Gastroesophageal sphincter (tissue), 4 donors: ENCODE data around the gene DCAF5. TPM values are rescaled to one million over a fixed set of nuclear protein-coding genes. Genes with fewer than 3 reads are reported as not detected.
A peak's percentile ranks its signal among the peaks of the same experiment; 100 is the strongest.

Experiments used
- ATAC-seq: fragments of 150-250 bp; one replicate; pipeline ENCODE4 v1.9.1; 2016; ENCODE audit warnings: mild to moderate bottlenecking, moderate library complexity
- H3K27ac ChIP-seq, 4 donors: fragments of 200-600 bp; sonication (generic) in 3 of 4; 1 replicate in 3 of 4; 2 replicates in 1 of 4; pipeline ENCODE4 v1.5.1; 2016 to 2019
- H3K27me3 ChIP-seq: fragments of 200-600 bp; sonication (generic); one replicate; pipeline ENCODE4 v1.5.1; 2019
- H3K36me3 ChIP-seq, 2 donors: fragments of 200-600 bp; sonication (generic); one replicate each; pipeline ENCODE4 v1.5.1; 2019; ENCODE audit warnings: control low read depth in 1 of 2
- H3K4me1 ChIP-seq, 3 donors: fragments of 200-600 bp; sonication (generic); 1 replicate in 2 of 3; 2 replicates in 1 of 3; pipeline ENCODE4 v1.5.1; 2016 to 2019; ENCODE audit warnings: control low read depth in 2 of 3
- H3K4me3 ChIP-seq, 2 donors: fragments of 200-600 bp; sonication (generic); one replicate each; pipeline ENCODE4 v1.5.1; 2019; ENCODE audit warnings: mild to moderate bottlenecking in 1 of 2, moderate library complexity in 1 of 2
- H3K9me3 ChIP-seq, 3 donors: fragments of 200-600 bp; sonication (generic); one replicate each; pipeline ENCODE4 v1.5.1; 2017 to 2019; ENCODE audit warnings: control low read depth in 2 of 3
- EP300 ChIP-seq: sonication (generic); formaldehyde crosslinking; IDR thresholded peaks from one replicate; pipeline ENCODE4 v1.6.1; 2017; ENCODE audit warnings: antibody characterized with exemption, mild to moderate bottlenecking
- POLR2A ChIP-seq, 2 donors: fragments of 450-650 bp; IDR thresholded peaks; one replicate each; pipeline ENCODE4 v1.6.1; 2017; ENCODE audit warnings: antibody characterized with exemption in 2 of 2, mild to moderate bottlenecking in 2 of 2, moderate library complexity in 1 of 2
- POLR2AphosphoS5 ChIP-seq: sonication (generic); formaldehyde crosslinking; IDR thresholded peaks from one replicate; pipeline ENCODE4 v1.6.1; 2017; ENCODE audit warnings: antibody characterized with exemption
- WGBS, 2 donors: methylation state at CpG; one replicate each; pipeline ENCODE4 v1.1.5; 2018; ENCODE audit warnings: low coverage in 1 of 2; 5-methylcytosine and 5-hydroxymethylcytosine counted together
- total RNA-seq, 4 donors: library from RNA; depleted of rRNA; stranded (reverse); fragments of >200 nt; gene quantifications; one replicate each; pipeline ENCODE4 v1.1.0, GENCODE V29; 2016
- TF ChIP-seq, protein P1 (sequence below), 4 experiments: fragments of 200-600 bp in 2 of 4; fragments of 450-650 bp in 2 of 4; sonication (generic) in 1 of 4; IDR thresholded peaks; one replicate each; pipeline ENCODE4 v1.5.1; 2017 to 2019; ENCODE audit warnings: antibody characterized with exemption in 4 of 4, mild to moderate bottlenecking in 2 of 4, moderate library complexity in 2 of 4

DCAF5 gene
- total RNA-seq, 4 donors from 2014 or later: 31.0 to 63.6 (median 36.9) TPM

DNA sequence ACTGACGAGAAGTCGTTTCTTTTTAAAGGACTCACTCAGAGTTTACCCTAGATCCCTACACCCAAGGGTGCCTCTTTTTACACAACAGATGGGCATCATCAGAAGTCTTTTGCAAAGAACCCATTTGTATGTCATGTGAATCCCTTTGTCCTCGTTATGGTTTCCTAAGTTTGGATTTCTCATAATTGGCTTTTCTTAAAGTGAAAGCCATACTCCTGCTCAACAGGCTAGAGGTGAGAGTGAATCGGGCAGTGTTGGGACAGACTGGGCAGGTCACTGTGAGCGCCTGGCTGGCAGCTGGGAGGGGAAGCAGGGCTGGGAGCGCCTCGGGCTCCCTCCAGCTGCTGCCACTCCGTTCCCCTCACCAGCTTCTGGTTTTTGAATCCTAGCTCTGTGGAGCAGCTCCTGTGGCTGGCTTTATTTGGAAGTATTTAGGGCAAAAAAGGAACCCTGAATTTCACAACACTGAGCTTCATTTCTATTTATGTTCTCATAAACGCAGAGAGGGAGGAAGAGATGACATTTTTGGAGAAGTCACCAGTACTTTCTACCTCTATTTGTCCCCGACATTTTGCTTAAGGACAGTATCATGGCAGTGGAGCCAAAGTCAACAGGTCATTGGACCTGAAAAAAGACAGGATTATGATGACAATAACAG lies 110.0 kb downstream of the DCAF5 start:
- 13 to 21% methylated on average over 4 to 5 of the region's 10 CpGs for WGBS, 2 donors
- H3K9me3 ChIP-seq: no peaks in the 10 kb centered on the region
- H3K4me3 ChIP-seq: no peak overlapping the region
- ATAC-seq: peak; percentile 74
- peaks cover 25 to 74% (median 50%) of the 10 kb centered on the region in 3 donors for H3K4me1 ChIP-seq
- no peaks in the 10 kb centered on the region for H3K27me3 ChIP-seq
- H3K27ac ChIP-seq: peak overlapping the region; percentile 37 to 85 (median 80)
- H3K36me3 ChIP-seq: no peaks in the 10 kb centered on the region
- no peak for TF ChIP-seq EP300
- peak; percentile 29 to 30 for TF ChIP-seq POLR2A (IDR thresholded peaks at IDR 0.05)
- peak; percentile 62 for TF ChIP-seq POLR2AphosphoS5
- TF ChIP-seq, protein P1, sequence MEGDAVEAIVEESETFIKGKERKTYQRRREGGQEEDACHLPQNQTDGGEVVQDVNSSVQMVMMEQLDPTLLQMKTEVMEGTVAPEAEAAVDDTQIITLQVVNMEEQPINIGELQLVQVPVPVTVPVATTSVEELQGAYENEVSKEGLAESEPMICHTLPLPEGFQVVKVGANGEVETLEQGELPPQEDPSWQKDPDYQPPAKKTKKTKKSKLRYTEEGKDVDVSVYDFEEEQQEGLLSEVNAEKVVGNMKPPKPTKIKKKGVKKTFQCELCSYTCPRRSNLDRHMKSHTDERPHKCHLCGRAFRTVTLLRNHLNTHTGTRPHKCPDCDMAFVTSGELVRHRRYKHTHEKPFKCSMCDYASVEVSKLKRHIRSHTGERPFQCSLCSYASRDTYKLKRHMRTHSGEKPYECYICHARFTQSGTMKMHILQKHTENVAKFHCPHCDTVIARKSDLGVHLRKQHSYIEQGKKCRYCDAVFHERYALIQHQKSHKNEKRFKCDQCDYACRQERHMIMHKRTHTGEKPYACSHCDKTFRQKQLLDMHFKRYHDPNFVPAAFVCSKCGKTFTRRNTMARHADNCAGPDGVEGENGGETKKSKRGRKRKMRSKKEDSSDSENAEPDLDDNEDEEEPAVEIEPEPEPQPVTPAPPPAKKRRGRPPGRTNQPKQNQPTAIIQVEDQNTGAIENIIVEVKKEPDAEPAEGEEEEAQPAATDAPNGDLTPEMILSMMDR (IDR thresholded peaks at IDR 0.05): peak in 1 of 4 experiments; percentile 42

DNA sequence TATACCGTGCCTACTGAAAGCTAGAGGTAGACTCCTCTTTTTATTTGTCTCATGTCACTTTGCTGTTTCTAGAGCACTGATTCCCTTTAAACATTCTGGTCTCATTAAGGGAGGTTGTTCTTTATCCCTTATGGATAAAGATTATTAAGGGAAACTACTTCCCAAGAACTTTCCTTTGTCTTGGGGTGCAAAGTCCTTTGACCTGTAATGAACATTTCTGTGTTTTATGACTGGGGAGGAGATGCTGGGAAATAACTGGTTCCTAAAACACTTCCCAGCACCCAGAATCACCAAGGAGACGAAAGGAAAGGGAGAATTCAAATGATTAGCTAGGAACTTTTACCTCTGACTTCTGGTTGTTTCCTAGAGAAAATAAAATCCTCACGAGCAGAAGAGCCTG lies 110.6 kb downstream of the DCAF5 start:
- TF ChIP-seq, protein P1 (IDR thresholded peaks at IDR 0.05): no peak
- TF ChIP-seq POLR2AphosphoS5: no peak
- TF ChIP-seq POLR2A (IDR thresholded peaks at IDR 0.05): no peak
- no peak for TF ChIP-seq EP300
- H3K27ac ChIP-seq: peak overlapping the region; percentile 37 to 85 (median 80)
- H3K27me3 ChIP-seq: no peaks in the 10 kb centered on the region
- no peak for ATAC-seq
- WGBS, 2 donors: 22 to 26% methylated on average over 3 of the region's 3 CpGs
- H3K36me3 ChIP-seq: no peaks in the 10 kb centered on the region
- H3K4me1 ChIP-seq: peaks cover 25 to 74% (median 50%) of the 10 kb centered on the region in 3 donors
- no peak overlapping the region for H3K4me3 ChIP-seq
- H3K9me3 ChIP-seq: no peaks in the 10 kb centered on the region

DNA sequence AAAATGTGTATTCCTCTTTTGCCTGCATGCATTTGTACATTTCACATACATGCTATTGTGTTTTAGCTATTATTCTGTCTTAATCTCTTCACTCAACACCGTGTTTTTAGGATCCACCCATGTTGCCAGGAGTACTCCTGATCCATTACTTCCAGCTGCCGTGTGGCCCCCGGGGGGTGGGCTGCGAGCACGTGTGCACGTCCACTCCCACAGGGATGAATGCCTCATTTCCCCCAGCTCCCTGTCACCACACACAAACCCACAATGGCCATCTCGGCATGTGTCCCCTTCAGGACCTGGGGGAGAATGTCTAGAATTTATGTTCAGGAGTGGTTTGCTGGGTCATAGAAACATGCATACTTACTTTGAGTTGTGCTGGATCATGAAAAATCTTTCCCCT lies 111.1 kb downstream of the DCAF5 start:
- TF ChIP-seq, protein P1 (IDR thresholded peaks at IDR 0.05): no peak
- TF ChIP-seq EP300: no peak
- TF ChIP-seq POLR2A (IDR thresholded peaks at IDR 0.05): no peak
- TF ChIP-seq POLR2AphosphoS5: no peak
- ATAC-seq: no peak
- Histone ChIP-seq H3K27me3 (no peaks in the 10 kb centered on the region), H3K4me3 (no peak overlapping the region), H3K4me1 (peaks cover 23 to 69% (median 48%) of the 10 kb centered on the region in 3 donors), H3K36me3 (no peaks in the 10 kb centered on the region), H3K27ac (peak overlapping the region in 3 of 4 donors; percentile 80 to 85 (median 80)), H3K9me3 (no peaks in the 10 kb centered on the region)
- 49 to 74% methylated on average over 2 to 6 of the region's 7 CpGs for WGBS, 2 donors

DNA sequence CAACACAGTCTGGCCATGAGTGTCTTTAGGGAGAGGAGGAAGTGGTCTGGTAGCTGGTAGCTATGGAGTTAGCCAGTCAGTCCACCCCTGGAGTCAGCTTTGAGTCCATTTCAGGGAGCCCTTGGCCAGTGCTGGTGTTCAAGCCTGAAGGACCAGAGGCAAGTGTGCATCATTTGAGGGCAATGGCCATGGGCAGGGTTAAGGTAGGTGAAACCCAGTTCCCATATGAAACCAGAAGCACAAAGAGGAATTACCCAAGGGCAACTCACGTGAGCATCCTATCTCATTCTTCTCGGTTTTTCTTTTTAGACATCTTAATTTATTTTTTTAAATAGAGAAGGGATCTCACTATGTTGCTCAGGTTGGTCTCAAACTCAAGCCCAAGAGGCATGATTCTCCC lies 112.6 kb downstream of the DCAF5 start:
- H3K27me3 ChIP-seq: no peaks in the 10 kb centered on the region
- TF ChIP-seq EP300: no peak
- no peak for TF ChIP-seq POLR2A (IDR thresholded peaks at IDR 0.05)
- no peak for TF ChIP-seq POLR2AphosphoS5
- TF ChIP-seq, protein P1 (IDR thresholded peaks at IDR 0.05): no peak
- no peaks in the 10 kb centered on the region for H3K36me3 ChIP-seq
- H3K4me3 ChIP-seq: no peak overlapping the region
- H3K4me1 ChIP-seq: peaks cover 8 to 55% (median 33%) of the 10 kb centered on the region in 3 donors
- no peak overlapping the region for H3K27ac ChIP-seq
- no peaks in the 10 kb centered on the region for H3K9me3 ChIP-seq
- WGBS, 2 donors: 88 to 94% methylated on average over 1 to 2 of the region's 2 CpGs
- ATAC-seq: no peak

DNA sequence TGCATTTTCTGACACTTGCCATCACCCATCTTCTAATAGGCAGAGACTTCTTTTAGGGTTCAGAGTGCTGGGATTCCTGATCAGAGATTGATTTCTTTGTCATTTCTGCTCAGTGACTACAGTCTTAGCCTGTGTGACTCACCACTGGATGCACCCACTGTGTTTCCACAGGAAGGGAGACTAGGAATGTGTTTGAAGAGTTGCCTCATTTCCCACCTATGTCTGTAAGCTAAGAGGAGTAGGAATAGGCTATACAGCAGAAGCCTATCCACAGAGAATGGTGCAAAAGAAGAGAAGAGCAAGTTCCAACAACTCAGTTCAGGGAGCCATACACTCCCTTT lies 113.7 kb downstream of the DCAF5 start:
- TF ChIP-seq POLR2A (IDR thresholded peaks at IDR 0.05) (no peak), POLR2AphosphoS5 (peak; percentile 55)
- TF ChIP-seq, protein P1 (IDR thresholded peaks at IDR 0.05): no peak
- H3K4me1 ChIP-seq: peaks cover 0 to 44% (median 24%) of the 10 kb centered on the region in 3 donors

More for the DNA sequence above, 113.7 kb downstream of the DCAF5 start:
- H3K9me3 ChIP-seq: no peaks in the 10 kb centered on the region
- ATAC-seq: no peak
- no peak overlapping the region for H3K4me3 ChIP-seq
- no peaks in the 10 kb centered on the region for H3K36me3 ChIP-seq
- peak overlapping the region in 2 of 4 donors; percentile 34 to 56 for H3K27ac ChIP-seq
- no peaks in the 10 kb centered on the region for H3K27me3 ChIP-seq
